Measurements from ENCODE around the gene C16orf74. TPM values are rescaled to one million over a fixed set of nuclear protein-coding genes. Genes with fewer than 3 reads are reported as not detected.

Gene C16orf74
- polyA plus RNA-seq, 2 of the 4 experiments (the other 2 are of a cell fraction): 3.8 to 9.1 TPM

- FAIRE-seq: no peak
- no peak for DNase-seq (ENCODE audit: low read depth in 1 of 2, low spot score in 1 of 2)
- Histone ChIP-seq H3K4me1 (peaks cover under 1% of the 10 kb centered on the region; the same call in 1 of the 3 replicates), H3K9me3 (no peaks in the 10 kb centered on the region), H3K4me2 (no peak overlapping the region), H3K4me3 (no peak overlapping the region), H3K27ac (no peak overlapping the region)
- no peak for ATAC-seq
- no peak for TF ChIP-seq NPAS2 (CRISPR knock-in tag; IDR thresholded peaks at IDR 0.05; ENCODE audit: borderline replicate concordance)
- no peak for TF ChIP-seq ZC3H11A (IDR thresholded peaks at IDR 0.05)
- 93% methylated on average over 14 of the region's 18 CpGs for WGBS (ENCODE audit: missing lambda C conversion rate)
- ChIA-PET CTCF (interaction anchor here (0.6 to 9.4 kb wide), 21 partner anchors 9 to 544 kb away, joined by 3 to 96 read pairs (median 5); no protein-coding TSS in a partner anchor), POLR2A (no interaction called here)
Measured at GRCh38 chr16:85658504-85659326, 92.2 kb downstream of the C16orf74 start.

GRCh38 chr16:85657996-85658395 is 92.9 kb downstream of the C16orf74 start:
- peaks cover 7% of the 10 kb centered on the region for H3K4me1 ChIP-seq
- no peak overlapping the region for H3K4me2 ChIP-seq
- H3K27ac ChIP-seq: no peak overlapping the region
- CTCF ChIA-PET: interaction anchor here (0.8 to 9.4 kb wide), 11 partner anchors 8 to 264 kb away, joined by 3 to 96 read pairs (median 5); no protein-coding TSS in a partner anchor
- POLR2A ChIA-PET: no interaction called here
- no peaks in the 10 kb centered on the region for H3K9me3 ChIP-seq
- ATAC-seq (no peak), FAIRE-seq (no peak), DNase-seq (ENCODE audit: low read depth in 1 of 2, low spot score in 1 of 2) (no peak)
- no peak overlapping the region for H3K4me3 ChIP-seq
- no peak for TF ChIP-seq ZC3H11A (IDR thresholded peaks at IDR 0.05)
- TF ChIP-seq RCOR1 (IDR thresholded peaks at IDR 0.05; ENCODE audit: low read depth, low read length): no peak
- no peak for TF ChIP-seq ELK1 (IDR thresholded peaks at IDR 0.05; ENCODE audit: low read depth, low read length)
- TF ChIP-seq E2F6 (IDR thresholded peaks at IDR 0.05; ENCODE audit: borderline replicate concordance, low read depth): no peak
- no peak for TF ChIP-seq RNF2 (IDR thresholded peaks at IDR 0.05; ENCODE audit: borderline replicate concordance, low read depth)
- WGBS (ENCODE audit: missing lambda C conversion rate): 83% methylated on average over 3 of the region's 3 CpGs

Small RNA genes lying within 50 kb of the gene (small RNA-seq; reads per million reads assigned to genes)
- gene RN7SL381P: 0 reads per million in 6 experiments
- 0 reads per million in 6 experiments for gene RNU1-103P

Other genes with a start within 250 kb of the C16orf74 start
- 20.7 and 24.6 TPM in 2 replicates for gene GSE1, start 137.8 kb downstream of the C16orf74 start, polyA plus RNA-seq (2011; rRNA removed)
- 24.3 to 30.3 TPM (median 24.3 TPM) in 3 replicates for gene GSE1, start 137.8 kb downstream of the C16orf74 start, polyA plus RNA-seq (2017; fragmentation: RNase III; extraction: RNeasy Plus Mini Kit Qiagen cat#74134 plus additional on column Dnase treatment)
- gene GINS2, start 62.1 kb downstream of the C16orf74 start, polyA plus RNA-seq (2011; rRNA removed): 23.4 and 28.7 TPM in 2 replicates
- 25.4 to 27.7 TPM (median 26.8 TPM) in 3 replicates for gene GINS2, start 62.1 kb downstream of the C16orf74 start, polyA plus RNA-seq (2017; fragmentation: RNase III; extraction: RNeasy Plus Mini Kit Qiagen cat#74134 plus additional on column Dnase treatment)
- 43.0 and 47.3 TPM in 2 replicates for gene EMC8, start 48.4 kb upstream of the C16orf74 start, polyA plus RNA-seq (2011; rRNA removed)
- gene EMC8, start 48.4 kb upstream of the C16orf74 start, polyA plus RNA-seq (2017; fragmentation: RNase III; extraction: RNeasy Plus Mini Kit Qiagen cat#74134 plus additional on column Dnase treatment): 53.0 to 59.0 TPM (median 53.2 TPM) in 3 replicates
- gene COX4I1, start 48.6 kb upstream of the C16orf74 start, polyA plus RNA-seq (2011; rRNA removed): 854 and 929 TPM in 2 replicates
- gene COX4I1, start 48.6 kb upstream of the C16orf74 start, polyA plus RNA-seq (2017; fragmentation: RNase III; extraction: RNeasy Plus Mini Kit Qiagen cat#74134 plus additional on column Dnase treatment): 767 to 790 TPM (median 783 TPM) in 3 replicates
- gene IRF8, start 148.1 kb upstream of the C16orf74 start, polyA plus RNA-seq (2011; rRNA removed): 0.16 and 0.22 TPM in 2 replicates
- gene IRF8, start 148.1 kb upstream of the C16orf74 start, polyA plus RNA-seq (2017; fragmentation: RNase III; extraction: RNeasy Plus Mini Kit Qiagen cat#74134 plus additional on column Dnase treatment): 0.18 to 0.42 TPM (median 0.40 TPM) in 3 replicates